Cardiac muscle cell (in vitro differentiated cells and primary cell): Measurements from ENCODE around the gene DOCK10. TPM values are rescaled to one million over a fixed set of nuclear protein-coding genes. Genes with fewer than 3 reads are reported as not detected.
A peak's percentile ranks its signal among the peaks of the same experiment; 100 is the strongest.

Experiments
- DNase-seq, 2 donors: peaks; one replicate each; pipeline versions ENCODE4 v3.0.0 to v3.0.0-alpha.2; 2010 to 2017; ENCODE audit warnings: low read depth in 1 of 2, low spot score in 1 of 2
- H3K27ac ChIP-seq: fragments of 200-600 bp; sonication (generic); 2 replicates; pipeline ENCODE4 v1.5.1; 2016
- H3K27me3 ChIP-seq: fragments of 200-600 bp; sonication (generic); 2 replicates; pipeline ENCODE4 v1.6.0; 2016; ENCODE audit warnings: control low read depth
- H3K36me3 ChIP-seq: fragments of 200-600 bp; sonication (generic); 2 replicates; pipeline ENCODE4 v1.5.1; 2016; ENCODE audit warnings: control low read depth
- H3K4me1 ChIP-seq: fragments of 200-600 bp; sonication (generic); 2 replicates; pipeline ENCODE4 v1.8.1; 2017; ENCODE audit warnings: low read depth, mild to moderate bottlenecking, mixed run types
- H3K4me3 ChIP-seq: fragments of 200-600 bp; sonication (generic); 2 replicates; pipeline ENCODE4 v1.5.1; 2016; ENCODE audit warnings: mild to moderate bottlenecking
- H3K9me3 ChIP-seq: fragments of 200-600 bp; sonication (generic); 2 replicates; pipeline ENCODE4 v1.5.1; 2017; ENCODE audit warnings: low read depth, mild to moderate bottlenecking, control low read depth
- polyA plus RNA-seq: library from polyadenylated mRNA; unstranded; fragments of >200 nt; fragmentation: Nextera tagmentation; extraction: Ambion mirVana; gene quantifications from 2 replicates; pipeline ENCODE4 v1.2.1, GENCODE V29; 2016
- total RNA-seq: library from RNA; depleted of rRNA; stranded (reverse); fragments of >200 nt; gene quantifications from 2 replicates; pipeline ENCODE4 v1.2.3, GENCODE V29; 2016
- TF ChIP-seq, protein P1 (sequence below): IDR thresholded peaks from 2 replicates; pipeline ENCODE4 v1.5.1; 2012; ENCODE audit warnings: low read depth, mild to moderate bottlenecking, low read length

DOCK10 gene
- total and polyA plus RNA-seq, 2 experiments from 2014 or later, result not detected

DNA sequence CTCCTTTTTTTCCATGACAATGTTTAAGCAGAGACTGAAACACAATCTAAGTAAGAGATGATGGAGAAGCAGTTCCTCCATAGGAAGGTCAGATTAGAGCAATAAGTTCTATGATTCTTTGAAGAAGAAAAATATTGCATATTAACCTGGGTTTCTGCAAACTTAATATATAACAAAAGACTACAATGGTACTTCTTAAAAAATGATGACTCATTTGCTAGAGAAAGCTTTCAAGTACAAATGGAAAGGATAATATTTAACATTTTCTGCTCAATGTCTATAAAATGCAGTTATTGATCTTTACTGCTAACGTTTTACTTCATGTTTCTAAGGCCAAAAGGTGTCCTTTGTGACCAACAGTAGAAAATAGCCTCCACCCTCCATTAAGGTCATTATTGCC is 158.6 kb downstream of the DOCK10 start:
- Histone ChIP-seq H3K27ac (no peak overlapping the region), H3K9me3 (no peaks in the 10 kb centered on the region), H3K27me3 (no peaks in the 10 kb centered on the region), H3K36me3 (no peaks in the 10 kb centered on the region), H3K4me3 (no peak overlapping the region), H3K4me1 (no peaks in the 10 kb centered on the region)
- TF ChIP-seq, protein P1, sequence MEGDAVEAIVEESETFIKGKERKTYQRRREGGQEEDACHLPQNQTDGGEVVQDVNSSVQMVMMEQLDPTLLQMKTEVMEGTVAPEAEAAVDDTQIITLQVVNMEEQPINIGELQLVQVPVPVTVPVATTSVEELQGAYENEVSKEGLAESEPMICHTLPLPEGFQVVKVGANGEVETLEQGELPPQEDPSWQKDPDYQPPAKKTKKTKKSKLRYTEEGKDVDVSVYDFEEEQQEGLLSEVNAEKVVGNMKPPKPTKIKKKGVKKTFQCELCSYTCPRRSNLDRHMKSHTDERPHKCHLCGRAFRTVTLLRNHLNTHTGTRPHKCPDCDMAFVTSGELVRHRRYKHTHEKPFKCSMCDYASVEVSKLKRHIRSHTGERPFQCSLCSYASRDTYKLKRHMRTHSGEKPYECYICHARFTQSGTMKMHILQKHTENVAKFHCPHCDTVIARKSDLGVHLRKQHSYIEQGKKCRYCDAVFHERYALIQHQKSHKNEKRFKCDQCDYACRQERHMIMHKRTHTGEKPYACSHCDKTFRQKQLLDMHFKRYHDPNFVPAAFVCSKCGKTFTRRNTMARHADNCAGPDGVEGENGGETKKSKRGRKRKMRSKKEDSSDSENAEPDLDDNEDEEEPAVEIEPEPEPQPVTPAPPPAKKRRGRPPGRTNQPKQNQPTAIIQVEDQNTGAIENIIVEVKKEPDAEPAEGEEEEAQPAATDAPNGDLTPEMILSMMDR, result no peak
- no peak for DNase-seq

DNA sequence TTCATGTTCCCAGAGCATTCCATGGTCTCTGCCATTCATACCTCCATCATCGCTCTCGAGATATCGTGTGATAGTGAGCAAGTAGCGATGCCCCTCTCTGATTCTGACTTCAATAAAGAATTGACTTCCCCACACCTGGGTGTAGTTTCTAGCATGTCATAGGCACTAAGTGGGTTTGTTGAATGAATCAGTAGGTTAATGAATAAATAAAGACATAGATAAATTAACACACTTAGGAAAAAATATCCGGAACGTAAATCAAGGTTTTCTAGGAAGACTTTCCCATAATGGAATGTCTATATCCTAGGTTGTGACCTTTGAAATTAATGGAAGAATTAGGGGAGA is 159.1 kb downstream of the DOCK10 start:
- no peak for DNase-seq
- H3K36me3 ChIP-seq, result no peaks in the 10 kb centered on the region
- H3K4me3 ChIP-seq, result no peak overlapping the region
- no peaks in the 10 kb centered on the region for H3K4me1 ChIP-seq
- H3K9me3 ChIP-seq, result no peaks in the 10 kb centered on the region
- no peaks in the 10 kb centered on the region for H3K27me3 ChIP-seq
- no peak overlapping the region for H3K27ac ChIP-seq
- TF ChIP-seq, protein P1, result no peak

DNA sequence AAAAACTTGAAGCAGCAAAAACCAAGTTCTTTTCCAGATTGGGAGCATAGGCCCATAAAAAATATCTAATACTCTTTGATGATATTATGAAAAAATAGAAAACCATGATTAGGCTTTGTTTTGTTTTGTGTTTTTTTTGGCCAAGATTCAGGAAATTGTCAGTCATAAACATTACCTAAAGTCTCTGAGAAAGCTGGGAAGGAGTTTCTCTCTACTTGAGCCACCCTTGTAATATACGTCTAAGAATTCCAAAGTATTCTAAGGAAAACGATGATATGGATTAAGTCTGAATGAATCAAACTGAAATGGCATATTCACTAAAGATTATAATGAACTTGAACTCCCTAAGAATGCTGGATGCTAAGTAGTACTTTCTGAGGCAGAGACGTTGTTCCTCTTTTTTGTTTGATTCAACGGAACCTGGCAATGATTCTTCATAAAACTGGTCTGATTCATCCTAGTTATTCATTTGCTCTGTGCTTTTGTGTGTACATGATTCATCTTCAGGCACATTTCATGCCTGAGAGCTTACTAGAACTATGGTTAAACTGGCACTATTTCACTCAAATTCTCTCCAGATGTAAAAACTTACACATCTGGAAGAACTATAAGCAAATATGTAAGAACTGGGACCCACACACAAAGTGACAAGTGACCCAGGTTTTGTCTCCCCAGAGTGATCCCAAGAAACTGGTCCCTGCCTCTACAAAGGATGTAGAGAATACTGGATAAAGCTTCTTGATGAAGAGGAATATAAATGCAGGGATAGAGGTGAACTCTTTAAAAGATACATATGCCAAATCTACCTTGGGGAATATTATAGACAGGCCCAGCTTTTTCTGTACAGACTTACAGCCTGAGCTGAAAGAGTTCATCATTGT is 159.7 kb downstream of the DOCK10 start:
- TF ChIP-seq, protein P1, result no peak
- H3K4me3 ChIP-seq, result no peak overlapping the region
- H3K27ac ChIP-seq, result no peak overlapping the region
- H3K27me3 ChIP-seq, result no peaks in the 10 kb centered on the region
- H3K9me3 ChIP-seq, result no peaks in the 10 kb centered on the region
- no peaks in the 10 kb centered on the region for H3K4me1 ChIP-seq
- no peaks in the 10 kb centered on the region for H3K36me3 ChIP-seq
- DNase-seq, result peak in 1 of 2 donors; percentile 72

DNA sequence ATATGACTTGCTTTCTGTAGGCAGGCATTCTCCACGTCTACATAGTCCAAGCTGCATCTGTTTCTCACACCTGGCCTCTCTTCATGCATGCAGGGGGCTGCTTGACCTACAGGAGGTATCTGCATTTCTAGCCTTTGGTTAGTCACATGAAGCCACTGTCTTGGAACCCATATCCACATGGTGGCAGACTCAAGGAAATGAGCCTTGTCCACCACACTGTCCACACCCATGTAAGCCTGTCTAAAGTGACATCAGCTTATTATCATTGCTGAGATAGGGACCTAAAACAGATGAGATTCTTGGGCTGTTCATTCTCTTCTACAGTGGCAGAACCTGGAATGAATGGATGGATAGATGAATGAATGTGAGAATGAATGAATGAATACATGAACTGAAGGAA is 160.4 kb downstream of the DOCK10 start:
- H3K9me3 ChIP-seq, result no peaks in the 10 kb centered on the region

DNA sequence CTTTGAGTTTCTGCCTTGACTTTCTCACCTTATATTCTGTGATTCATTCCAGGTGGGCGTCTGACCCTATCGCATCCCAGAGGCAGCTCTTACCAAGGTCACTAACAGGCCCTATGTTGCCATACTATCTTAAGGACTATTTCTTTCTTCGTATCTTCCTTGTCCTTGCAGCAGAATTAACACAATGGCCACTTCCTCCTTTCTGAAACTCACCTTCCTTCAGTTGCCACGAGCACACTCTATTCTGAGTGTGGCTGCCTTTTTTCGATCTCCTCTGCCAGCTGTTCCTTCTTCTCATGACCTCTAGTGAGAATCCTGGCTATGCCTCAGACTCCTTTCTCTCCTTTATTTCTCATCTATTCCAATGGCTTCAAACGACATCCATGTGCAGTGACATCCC is 165.7 kb downstream of the DOCK10 start:
- Histone ChIP-seq H3K4me3 (no peak overlapping the region), H3K27me3 (no peaks in the 10 kb centered on the region), H3K4me1 (no peaks in the 10 kb centered on the region), H3K27ac (no peak overlapping the region), H3K9me3 (no peaks in the 10 kb centered on the region), H3K36me3 (no peaks in the 10 kb centered on the region)
- DNase-seq, result no peak
- TF ChIP-seq, protein P1, result no peak

More for the DNA sequence above, 160.4 kb downstream of the DOCK10 start:
- TF ChIP-seq, protein P1, result no peak
- Histone ChIP-seq H3K4me1 (no peaks in the 10 kb centered on the region), H3K27me3 (no peaks in the 10 kb centered on the region), H3K36me3 (no peaks in the 10 kb centered on the region), H3K4me3 (no peak overlapping the region), H3K27ac (no peak overlapping the region)
- no peak for DNase-seq
